Breast epithelium (tissue), 4 donors: ENCODE results near the gene RGP1. TPM values are rescaled to one million over a fixed set of nuclear protein-coding genes. Genes with fewer than 3 reads are reported as not detected.

ENCODE experiments used
- DNase-seq, 2 donors: peaks; one replicate each; pipeline ENCODE4 v3.0.0-alpha.2; 2019; ENCODE audit warnings: low spot score in 2 of 2
- H3K27ac ChIP-seq, 2 donors: fragments of 200-600 bp; sonication (generic) in 1 of 2; one replicate each; pipeline ENCODE4 v1.5.1; 2016 to 2019; ENCODE audit warnings: mild to moderate bottlenecking in 1 of 2
- H3K27me3 ChIP-seq, 2 donors: fragments of 200-600 bp; sonication (generic) in 1 of 2; one replicate each; pipeline versions ENCODE4 v1.5.1 to v1.6.0; 2017 to 2019; ENCODE audit warnings: control low read depth in 1 of 2, mild to moderate bottlenecking in 1 of 2
- H3K36me3 ChIP-seq: fragments of 200-600 bp; one replicate; pipeline ENCODE4 v1.5.1; 2019
- H3K4me1 ChIP-seq, 2 donors: fragments of 200-600 bp; sonication (generic); one replicate each; pipeline ENCODE4 v1.5.1; 2016 to 2019; ENCODE audit warnings: control low read depth in 1 of 2
- H3K4me3 ChIP-seq, 3 donors: fragments of 200-600 bp; sonication (generic); 1 replicate in 2 of 3; 2 replicates in 1 of 3; pipeline ENCODE4 v1.5.1; 2016 to 2019; ENCODE audit warnings: mild to moderate bottlenecking in 3 of 3, moderate library complexity in 2 of 3
- H3K9me3 ChIP-seq, 2 donors: fragments of 200-600 bp; sonication (generic) in 1 of 2; one replicate each; pipeline ENCODE4 v1.5.1; 2016 to 2019; ENCODE audit warnings: control low read depth in 1 of 2
- POLR2A ChIP-seq: fragments of 450-650 bp; IDR thresholded peaks from one replicate; pipeline ENCODE4 v1.6.1; 2016; ENCODE audit warnings: antibody characterized with exemption, mild to moderate bottlenecking, moderate library complexity
- POLR2AphosphoS5 ChIP-seq, 3 donors: sonication (generic); formaldehyde crosslinking; IDR thresholded peaks; one replicate each; pipeline ENCODE4 v1.6.1; 2017; ENCODE audit warnings: antibody characterized with exemption in 3 of 3
- intact Hi-C: fragments of 100-400 bp; cut with DNase I; formaldehyde crosslinking; loops from one replicate; pipeline ENCODE4 v1.15.1; 2023; ENCODE audit warnings: low total_unique reads
- total RNA-seq, 3 donors: library from RNA; depleted of rRNA; stranded (reverse); fragments of >200 nt; gene quantifications; one replicate each; pipeline ENCODE4 v1.1.0, GENCODE V29; 2016
- TF ChIP-seq, protein P1 (sequence below), 3 donors: fragments of 450-650 bp; IDR thresholded peaks; one replicate each; pipeline ENCODE4 v1.5.1; 2016 to 2017; ENCODE audit warnings: antibody characterized with exemption in 3 of 3, mild to moderate bottlenecking in 3 of 3, moderate library complexity in 3 of 3

Gene RGP1
- total RNA-seq, 3 donors from 2014 or later, result 16.7 to 20.1 (median 17.4) TPM

DNA sequence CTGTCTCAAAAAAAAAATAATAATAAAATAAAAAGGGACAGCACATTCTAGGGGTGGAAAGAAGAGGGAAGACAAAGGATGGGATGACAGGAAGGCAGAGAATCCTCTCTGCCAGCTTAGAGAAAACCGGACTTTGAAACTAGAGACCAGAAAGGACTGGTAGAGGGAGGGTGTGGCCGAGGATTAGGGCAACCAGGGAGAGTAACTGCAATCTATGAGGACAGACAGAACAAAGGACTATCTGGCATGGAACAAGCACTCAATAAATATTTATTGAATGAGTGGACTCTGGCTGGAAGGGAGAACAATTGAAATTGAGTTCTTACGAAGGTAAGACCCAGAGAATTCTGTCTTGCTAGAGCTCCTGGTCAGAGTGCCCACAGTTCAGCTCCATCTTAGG is 2.5 kb upstream of the RGP1 start:
- intact Hi-C loops, result no loop called here
- Histone ChIP-seq H3K9me3 (no peaks in the 10 kb centered on the region), H3K27me3 (no peaks in the 10 kb centered on the region), H3K4me1 (peaks cover 6 to 29% of the 10 kb centered on the region in 2 donors), H3K27ac (peak overlapping the region in 1 of 2 donors; percentile 42), H3K36me3 (no peaks in the 10 kb centered on the region), H3K4me3 (peak overlapping the region; percentile 80 to 98 (median 87))
- TF ChIP-seq, protein P1, sequence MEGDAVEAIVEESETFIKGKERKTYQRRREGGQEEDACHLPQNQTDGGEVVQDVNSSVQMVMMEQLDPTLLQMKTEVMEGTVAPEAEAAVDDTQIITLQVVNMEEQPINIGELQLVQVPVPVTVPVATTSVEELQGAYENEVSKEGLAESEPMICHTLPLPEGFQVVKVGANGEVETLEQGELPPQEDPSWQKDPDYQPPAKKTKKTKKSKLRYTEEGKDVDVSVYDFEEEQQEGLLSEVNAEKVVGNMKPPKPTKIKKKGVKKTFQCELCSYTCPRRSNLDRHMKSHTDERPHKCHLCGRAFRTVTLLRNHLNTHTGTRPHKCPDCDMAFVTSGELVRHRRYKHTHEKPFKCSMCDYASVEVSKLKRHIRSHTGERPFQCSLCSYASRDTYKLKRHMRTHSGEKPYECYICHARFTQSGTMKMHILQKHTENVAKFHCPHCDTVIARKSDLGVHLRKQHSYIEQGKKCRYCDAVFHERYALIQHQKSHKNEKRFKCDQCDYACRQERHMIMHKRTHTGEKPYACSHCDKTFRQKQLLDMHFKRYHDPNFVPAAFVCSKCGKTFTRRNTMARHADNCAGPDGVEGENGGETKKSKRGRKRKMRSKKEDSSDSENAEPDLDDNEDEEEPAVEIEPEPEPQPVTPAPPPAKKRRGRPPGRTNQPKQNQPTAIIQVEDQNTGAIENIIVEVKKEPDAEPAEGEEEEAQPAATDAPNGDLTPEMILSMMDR (IDR thresholded peaks at IDR 0.05), result no peak
- DNase-seq, result no peak

DNA sequence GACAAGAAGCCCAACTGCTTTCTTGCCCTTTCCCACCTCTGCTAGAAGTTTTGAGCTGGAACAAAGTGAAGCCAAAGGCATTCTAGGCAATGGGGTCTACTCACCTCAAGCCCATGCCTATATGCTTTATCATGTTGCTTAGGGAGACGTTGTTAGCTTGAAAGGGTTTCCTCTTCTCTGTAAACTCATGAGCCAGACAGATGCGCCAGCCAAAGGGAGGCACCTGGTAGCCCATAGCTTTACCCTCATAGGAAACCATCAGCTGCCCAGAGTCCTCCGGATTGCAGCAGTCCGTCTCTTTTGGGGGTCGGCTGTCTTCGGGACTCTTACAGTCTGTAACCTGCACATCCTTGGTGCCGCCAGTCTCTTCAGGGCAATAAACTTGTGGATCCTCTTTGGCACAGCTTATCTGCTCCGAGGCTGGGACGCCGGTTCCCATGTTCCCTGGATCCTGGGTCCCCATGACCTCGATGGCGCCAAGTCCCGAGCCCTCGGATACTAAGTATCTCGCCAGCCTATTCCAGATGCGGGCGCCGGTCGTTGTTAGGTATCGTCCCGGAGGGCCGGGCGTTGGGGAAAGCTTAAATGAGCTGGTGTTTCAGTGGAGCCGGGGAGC is 737 bp upstream of the RGP1 start:
- intact Hi-C loops, result no loop called here
- TF ChIP-seq, protein P1 (IDR thresholded peaks at IDR 0.05), result no peak
- TF ChIP-seq POLR2AphosphoS5 (IDR thresholded peaks at IDR 0.05) (no peak), POLR2A (no peak)
- Histone ChIP-seq H3K27ac (peak overlapping the region; percentile 93 to 95), H3K4me1 (peaks cover 6 to 29% of the 10 kb centered on the region in 2 donors), H3K36me3 (no peaks in the 10 kb centered on the region), H3K27me3 (no peaks in the 10 kb centered on the region), H3K9me3 (no peaks in the 10 kb centered on the region), H3K4me3 (peak overlapping the region; percentile 80 to 98 (median 87))
- no peak for DNase-seq

DNA sequence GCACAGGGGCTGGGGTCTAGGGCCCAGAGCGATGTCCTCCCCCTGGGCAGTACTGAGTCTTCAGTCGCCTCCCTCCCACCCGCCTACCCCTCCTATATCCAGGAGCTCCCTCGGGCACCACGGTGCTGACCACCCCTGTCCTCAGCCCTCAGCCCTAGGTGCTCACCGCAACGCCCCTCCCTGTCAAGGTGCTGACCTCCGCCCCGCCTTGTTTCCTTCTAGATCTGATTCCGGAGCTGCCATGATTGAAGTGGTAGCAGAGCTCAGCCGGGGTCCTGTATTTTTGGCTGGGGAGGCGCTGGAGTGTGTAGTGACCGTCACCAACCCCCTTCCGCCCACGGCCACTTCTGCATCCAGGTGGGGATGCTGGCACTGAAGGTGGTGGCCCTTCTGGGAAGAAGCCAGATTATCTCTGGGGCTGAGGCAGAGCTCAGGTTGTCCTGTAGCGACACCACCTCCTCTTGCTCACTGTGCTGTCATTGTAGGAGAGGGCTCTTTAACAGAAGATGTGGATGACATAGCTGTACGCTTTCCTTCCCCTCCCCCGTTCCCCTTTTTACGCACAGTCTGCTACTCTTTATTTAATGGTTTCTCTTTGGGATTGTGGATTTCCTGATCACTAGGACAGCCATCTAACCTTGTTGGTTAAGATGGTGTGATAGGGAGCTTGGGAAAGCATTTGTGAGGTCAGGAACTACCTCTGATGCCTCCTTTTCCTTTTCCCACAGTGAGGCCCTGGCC is 598 bp downstream of the RGP1 start:
- peak in 1 of 2 donors; percentile 50 for DNase-seq
- intact Hi-C loops, result no loop called here
- Histone ChIP-seq H3K4me1 (peaks cover 6 to 29% of the 10 kb centered on the region in 2 donors), H3K27ac (peak overlapping the region; percentile 93 to 95), H3K9me3 (no peaks in the 10 kb centered on the region), H3K27me3 (no peaks in the 10 kb centered on the region), H3K4me3 (peak overlapping the region; percentile 80 to 98 (median 87)), H3K36me3 (no peaks in the 10 kb centered on the region)
- no peak for TF ChIP-seq POLR2AphosphoS5 (IDR thresholded peaks at IDR 0.05)

GRCh38 chr9:35750256-35750531 is 1.1 kb downstream of the RGP1 start:
- no peak for DNase-seq
- TF ChIP-seq, protein P1 (IDR thresholded peaks at IDR 0.05), result no peak
- TF ChIP-seq POLR2A (no peak), POLR2AphosphoS5 (IDR thresholded peaks at IDR 0.05) (no peak)
- Histone ChIP-seq H3K27ac (peak overlapping the region; percentile 93 to 95), H3K36me3 (no peaks in the 10 kb centered on the region), H3K27me3 (no peaks in the 10 kb centered on the region), H3K9me3 (no peaks in the 10 kb centered on the region), H3K4me1 (peaks cover 6 to 29% of the 10 kb centered on the region in 2 donors), H3K4me3 (peak overlapping the region; percentile 80 to 98 (median 87))
- intact Hi-C loops, result no loop called here

DNA sequence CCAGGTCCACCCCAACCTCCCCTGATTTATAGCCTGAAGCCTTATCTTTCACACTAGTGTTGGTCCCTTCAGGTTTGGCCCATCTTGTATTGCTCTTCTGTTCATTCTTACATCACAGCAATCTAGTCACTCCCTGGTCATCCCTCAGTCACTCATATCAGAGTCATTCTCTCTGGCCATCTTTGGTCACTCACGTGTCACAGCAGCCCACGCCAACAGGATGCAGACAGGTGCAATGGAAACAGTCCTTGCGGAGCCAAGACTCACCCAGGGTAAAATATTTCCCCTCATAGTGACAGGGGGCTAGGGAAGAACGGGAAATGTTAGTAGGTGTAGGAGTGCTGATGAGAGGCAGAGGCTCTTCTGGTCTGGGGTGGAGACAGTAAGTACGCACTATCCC is 4.4 kb downstream of the RGP1 start:
- intact Hi-C loops, result no loop called here
- Histone ChIP-seq H3K4me3 (no peak overlapping the region), H3K27me3 (no peaks in the 10 kb centered on the region), H3K36me3 (no peaks in the 10 kb centered on the region), H3K4me1 (peaks cover 6 to 16% of the 10 kb centered on the region in 2 donors), H3K9me3 (no peaks in the 10 kb centered on the region), H3K27ac (no peak overlapping the region)
- no peak for DNase-seq
- TF ChIP-seq POLR2A, result no peak
- TF ChIP-seq, protein P1 (IDR thresholded peaks at IDR 0.05), result no peak
- TF ChIP-seq POLR2AphosphoS5 (IDR thresholded peaks at IDR 0.05), result no peak
